Karpas-422 (cell line): Measurements from ENCODE around the gene B4GALT4. TPM values are rescaled to one million over a fixed set of nuclear protein-coding genes. Genes with fewer than 3 reads are reported as not detected.

Experiments
- DNase-seq: peaks from one replicate; pipeline ENCODE4 v3.0.0-alpha.2; 2015
- H2AFZ ChIP-seq: fragments of 200-600 bp; sonication (generic); 2 replicates; pipeline ENCODE4 v1.6.1; 2014; ENCODE audit warnings: antibody characterized with exemption, low read length, mixed read lengths
- H3K27ac ChIP-seq: fragments of 200-600 bp; sonication (generic); 2 replicates; pipeline ENCODE4 v1.5.1; 2014; ENCODE audit warnings: mild to moderate bottlenecking, low read length, moderate library complexity
- H3K27me3 ChIP-seq: fragments of 200-600 bp; sonication (generic); 2 replicates; pipeline ENCODE4 v1.6.1; 2014; ENCODE audit warnings: low read length, mixed read lengths
- H3K36me3 ChIP-seq: fragments of 200-600 bp; sonication (generic); 2 replicates; pipeline ENCODE4 v1.6.1; 2014; ENCODE audit warnings: low read length, mixed read lengths; ENCODE audit not compliant: insufficient read depth
- H3K4me1 ChIP-seq: fragments of 200-600 bp; sonication (generic); 2 replicates; pipeline ENCODE4 v1.6.1; 2014; ENCODE audit warnings: mild to moderate bottlenecking, low read length, mixed read lengths
- H3K4me2 ChIP-seq: fragments of 200-600 bp; sonication (generic); 2 replicates; pipeline ENCODE4 v1.6.1; 2014; ENCODE audit warnings: low read length, low read depth, mild to moderate bottlenecking; ENCODE audit not compliant: poor library complexity, severe bottlenecking
- H3K4me3 ChIP-seq: fragments of 200-600 bp; sonication (generic); 2 replicates; pipeline ENCODE4 v1.5.1; 2014; ENCODE audit warnings: mild to moderate bottlenecking, antibody characterized with exemption, low read length, mixed read lengths
- H3K79me2 ChIP-seq: fragments of 200-600 bp; sonication (generic); 2 replicates; pipeline ENCODE4 v1.6.1; 2014; ENCODE audit warnings: mild to moderate bottlenecking, low read length, mixed read lengths
- H3K9ac ChIP-seq: fragments of 200-600 bp; sonication (generic); 2 replicates; pipeline ENCODE4 v1.6.0; 2014; ENCODE audit warnings: low read length
- H3K9me2 ChIP-seq: fragments of 200-600 bp; sonication (generic), shearing (Covaris generic); replicated peaks from 2 replicates; pipeline ENCODE4 v1.6.0; 2014; ENCODE audit warnings: mild to moderate bottlenecking, low read length, moderate library complexity; ENCODE audit not compliant: insufficient read depth
- H3K9me3 ChIP-seq: fragments of 300-700, 200-600 bp; sonication (generic); 2 replicates; pipeline ENCODE4 v1.6.1; 2014; ENCODE audit warnings: low read length, mixed read lengths
- H4K20me1 ChIP-seq: fragments of 200-600 bp; sonication (generic); 2 replicates; pipeline ENCODE4 v1.6.1; 2014; ENCODE audit warnings: mild to moderate bottlenecking, antibody characterized with exemption, low read length, low read depth; ENCODE audit not compliant: insufficient read depth
- total RNA-seq: library from RNA; depleted of rRNA; stranded (reverse); fragments of >200 nt; shearing (Covaris generic); gene quantifications from 2 replicates; pipeline ENCODE4 v1.2.3, GENCODE V29; 2014; ENCODE audit warnings: low replicate concordance

The B4GALT4 gene
- total RNA-seq, 1 experiment from 2014 or later: 9.8 TPM

GRCh38 chr3:119234610-119235009, 6.1 kb downstream of the B4GALT4 start:
- H3K36me3 ChIP-seq: peaks cover 36% of the 10 kb centered on the region
- no peaks in the 10 kb centered on the region for H4K20me1 ChIP-seq
- H3K4me1 ChIP-seq: peaks cover 12% of the 10 kb centered on the region
- H3K4me3 ChIP-seq: no peak overlapping the region
- no peak overlapping the region for H3K4me2 ChIP-seq
- H3K9me2 ChIP-seq: no peaks in the 10 kb centered on the region
- H3K79me2 ChIP-seq: peaks cover 42% of the 10 kb centered on the region
- no peak overlapping the region for H3K9ac ChIP-seq
- no peaks in the 10 kb centered on the region for H3K9me3 ChIP-seq
- H3K27me3 ChIP-seq: no peaks in the 10 kb centered on the region
- DNase-seq: no peak
- H2AFZ ChIP-seq: no peak overlapping the region
- no peak overlapping the region for H3K27ac ChIP-seq

GRCh38 chr3:119230745-119231144, 9.9 kb downstream of the B4GALT4 start:
- H3K4me1 ChIP-seq: no peaks in the 10 kb centered on the region
- peaks cover 42% of the 10 kb centered on the region for H3K36me3 ChIP-seq
- no peaks in the 10 kb centered on the region for H3K9me3 ChIP-seq

GRCh38 chr3:119230071-119230470, 10.6 kb downstream of the B4GALT4 start:
- Histone ChIP-seq H3K36me3 (peaks cover 41% of the 10 kb centered on the region), H2AFZ (no peak overlapping the region)

More at GRCh38 chr3:119230745-119231144, 9.9 kb downstream of the B4GALT4 start:
- Histone ChIP-seq H2AFZ (no peak overlapping the region), H3K4me2 (no peak overlapping the region), H4K20me1 (no peaks in the 10 kb centered on the region), H3K27ac (no peak overlapping the region), H3K79me2 (peaks cover 10% of the 10 kb centered on the region; the same call in 1 of the 2 replicates), H3K4me3 (no peak overlapping the region), H3K9me2 (no peaks in the 10 kb centered on the region), H3K9ac (no peak overlapping the region), H3K27me3 (no peaks in the 10 kb centered on the region)
- no peak for DNase-seq

DNA sequence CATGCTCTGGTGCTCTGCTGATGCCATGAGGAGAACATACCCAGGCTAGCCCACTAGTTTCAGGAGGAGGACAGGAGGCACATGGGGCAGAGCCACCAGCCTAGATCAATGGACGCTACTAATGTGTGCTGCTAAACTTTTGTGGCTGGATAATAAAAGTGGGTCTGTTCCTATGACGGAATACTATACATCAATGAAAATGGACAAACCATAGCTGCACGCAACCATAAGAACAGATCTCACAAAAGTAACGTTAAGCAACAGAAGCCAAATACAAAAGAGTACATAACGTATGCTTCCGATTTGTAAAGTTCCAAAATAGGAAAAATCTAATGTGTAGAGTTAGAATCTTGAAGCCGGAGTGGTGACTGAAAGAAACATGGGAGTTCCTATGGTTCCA, 11.5 kb downstream of the B4GALT4 start:
- H2AFZ ChIP-seq: no peak overlapping the region
- peaks cover 35% of the 10 kb centered on the region for H3K36me3 ChIP-seq
- H4K20me1 ChIP-seq: no peaks in the 10 kb centered on the region
- no peaks in the 10 kb centered on the region for H3K9me3 ChIP-seq
- no peak overlapping the region for H3K4me3 ChIP-seq
- H3K79me2 ChIP-seq: peaks cover 6% of the 10 kb centered on the region; the same call in 1 of the 2 replicates
- H3K27ac ChIP-seq: no peak overlapping the region
- H3K27me3 ChIP-seq: no peaks in the 10 kb centered on the region
- DNase-seq: no peak
- no peaks in the 10 kb centered on the region for H3K4me1 ChIP-seq
- H3K9ac ChIP-seq: no peak overlapping the region
- H3K4me2 ChIP-seq: no peak overlapping the region
- H3K9me2 ChIP-seq: no peaks in the 10 kb centered on the region

More at GRCh38 chr3:119230071-119230470, 10.6 kb downstream of the B4GALT4 start:
- Histone ChIP-seq H3K9me2 (no peaks in the 10 kb centered on the region), H3K4me3 (no peak overlapping the region), H3K4me2 (no peak overlapping the region), H3K4me1 (no peaks in the 10 kb centered on the region), H3K79me2 (peaks cover 9% of the 10 kb centered on the region; the same call in 1 of the 2 replicates), H3K27ac (no peak overlapping the region), H3K27me3 (no peaks in the 10 kb centered on the region), H3K9ac (no peak overlapping the region), H4K20me1 (no peaks in the 10 kb centered on the region), H3K9me3 (no peaks in the 10 kb centered on the region)
- no peak for DNase-seq

- DNase-seq: no peak
- peaks cover 35% of the 10 kb centered on the region for H3K36me3 ChIP-seq
- no peaks in the 10 kb centered on the region for H3K4me1 ChIP-seq
- no peak overlapping the region for H3K9ac ChIP-seq
- no peak overlapping the region for H3K27ac ChIP-seq
- no peaks in the 10 kb centered on the region for H3K9me3 ChIP-seq
- H3K9me2 ChIP-seq: no peaks in the 10 kb centered on the region
- no peak overlapping the region for H3K4me3 ChIP-seq
- peaks cover 6% of the 10 kb centered on the region; the same call in 1 of the 2 replicates for H3K79me2 ChIP-seq
- H3K4me2 ChIP-seq: no peak overlapping the region
- no peaks in the 10 kb centered on the region for H3K27me3 ChIP-seq
- no peak overlapping the region for H2AFZ ChIP-seq
- H4K20me1 ChIP-seq: no peaks in the 10 kb centered on the region
Observed at GRCh38 chr3:119228373-119229145, 12.1 kb downstream of the B4GALT4 start.

- Histone ChIP-seq H3K9ac (no peak overlapping the region), H3K9me2 (no peaks in the 10 kb centered on the region), H3K79me2 (peaks cover 4% of the 10 kb centered on the region; the same call in 1 of the 2 replicates), H3K4me2 (no peak overlapping the region), H4K20me1 (no peaks in the 10 kb centered on the region), H3K4me1 (no peaks in the 10 kb centered on the region), H3K36me3 (peaks cover 26% of the 10 kb centered on the region), H3K4me3 (no peak overlapping the region), H3K27ac (no peak overlapping the region), H3K27me3 (no peaks in the 10 kb centered on the region), H3K9me3 (no peaks in the 10 kb centered on the region), H2AFZ (no peak overlapping the region)
- DNase-seq: no peak
Observed at GRCh38 chr3:119227070-119227850, 13.4 kb downstream of the B4GALT4 start.

DNA sequence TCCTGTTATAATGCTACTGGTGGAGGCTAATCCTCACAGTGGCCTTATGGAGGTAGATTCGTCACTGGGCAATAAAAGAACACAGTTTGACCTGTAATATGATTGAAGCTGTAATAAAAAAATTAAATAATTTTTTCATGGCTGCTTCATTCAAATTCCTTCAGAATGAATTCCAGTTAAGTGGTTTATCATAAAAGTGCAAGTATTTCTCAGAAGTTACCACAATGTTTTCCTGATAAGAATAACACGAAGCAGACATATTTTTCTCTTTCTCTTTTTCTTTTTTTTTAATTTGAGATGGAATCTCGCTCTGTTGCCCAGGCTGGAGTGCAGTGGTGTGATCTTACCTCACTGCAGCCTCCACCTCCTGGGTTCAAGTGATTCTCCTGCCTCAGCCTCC, 15.6 kb downstream of the B4GALT4 start:
- H2AFZ ChIP-seq: no peak overlapping the region
- peaks cover 14% of the 10 kb centered on the region for H3K36me3 ChIP-seq
- no peaks in the 10 kb centered on the region for H3K9me3 ChIP-seq
- H3K4me3 ChIP-seq: no peak overlapping the region
- H3K4me1 ChIP-seq: no peaks in the 10 kb centered on the region
- H3K27ac ChIP-seq: no peak overlapping the region
- H3K79me2 ChIP-seq: no peaks in the 10 kb centered on the region
- DNase-seq: no peak
- no peak overlapping the region for H3K9ac ChIP-seq
- H3K9me2 ChIP-seq: no peaks in the 10 kb centered on the region
- no peaks in the 10 kb centered on the region for H3K27me3 ChIP-seq
- H4K20me1 ChIP-seq: no peaks in the 10 kb centered on the region
- no peak overlapping the region for H3K4me2 ChIP-seq

DNA sequence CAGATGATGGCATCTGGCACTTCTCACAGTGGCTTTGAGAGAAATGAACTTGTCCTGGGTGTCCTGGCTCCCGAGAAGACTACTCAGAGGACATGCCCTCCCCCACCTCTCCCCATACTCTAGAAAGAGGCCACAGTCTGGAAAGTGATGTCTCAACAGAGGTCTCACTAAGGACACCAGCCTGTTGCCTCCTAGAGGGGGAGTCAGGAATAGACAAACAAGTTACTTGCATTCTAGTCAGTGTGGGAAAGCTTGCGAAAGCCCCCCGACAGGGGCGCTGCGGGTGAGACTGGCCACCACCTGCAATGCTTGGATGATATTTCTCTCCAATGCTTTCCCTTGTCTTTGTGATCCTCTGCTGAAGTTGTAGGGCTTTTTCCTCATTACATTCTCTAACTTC, 17.2 kb downstream of the B4GALT4 start:
- DNase-seq: no peak
- Histone ChIP-seq H3K9ac (no peak overlapping the region), H2AFZ (no peak overlapping the region), H3K4me3 (no peak overlapping the region), H3K27ac (no peak overlapping the region), H3K9me3 (no peaks in the 10 kb centered on the region), H3K4me1 (peaks cover 3% of the 10 kb centered on the region; the same call in 1 of the 2 replicates), H3K9me2 (no peaks in the 10 kb centered on the region), H3K4me2 (no peak overlapping the region), H3K27me3 (no peaks in the 10 kb centered on the region), H3K79me2 (no peaks in the 10 kb centered on the region), H3K36me3 (no peaks in the 10 kb centered on the region; the same call in 1 of the 2 replicates), H4K20me1 (no peaks in the 10 kb centered on the region)
